ENCODE measurements around the gene TEX53. TPM values are rescaled to one million over a fixed set of nuclear protein-coding genes. Genes with fewer than 3 reads are reported as not detected.

The TEX53 gene
- total RNA-seq, 1 experiment from 2014 or later, result not detected

- DNase-seq (ENCODE audit: low spot score), result no peak
- ChIA-PET CTCF (interaction anchor here (1.2 to 1.8 kb wide), 2 partner anchors 9 to 217 kb away, joined by 4 to 6 read pairs; no protein-coding TSS in a partner anchor), POLR2A (no interaction called here)
- no peak for ATAC-seq
- Mint-ChIP-seq H3K27me3 (ENCODE audit: low read depth) (peaks cover 33% of the 10 kb centered on the region), H3K4me3 (no peak overlapping the region), H3K4me1 (0 out of 2 replicates have a peak, but pooled peaks cover 6% of the 10 kb centered on the region), H3K27ac (no peak overlapping the region), H3K36me3 (no peaks in the 10 kb centered on the region), H3K9me3 (no peaks in the 10 kb centered on the region)
- TF ChIP-seq HMGXB4 (CRISPR knock-in tag; IDR thresholded peaks at IDR 0.05) (no peak), SOX15 (CRISPR knock-in tag; IDR thresholded peaks at IDR 0.05) (no peak), GRHL2 (CRISPR knock-in tag; IDR thresholded peaks at IDR 0.05; ENCODE audit: insufficient replicate concordance, severe bottlenecking) (no peak), ATF1 (CRISPR knock-in tag; IDR thresholded peaks at IDR 0.05) (no peak), AFF4 (CRISPR knock-in tag; IDR thresholded peaks at IDR 0.05; ENCODE audit: borderline replicate concordance) (no peak), ZNF219 (CRISPR knock-in tag; IDR thresholded peaks at IDR 0.05; ENCODE audit: borderline replicate concordance) (no peak), ZNF263 (CRISPR knock-in tag; IDR thresholded peaks at IDR 0.05; ENCODE audit: low read depth) (no peak), JAZF1 (CRISPR knock-in tag; IDR thresholded peaks at IDR 0.05) (no peak), ZSCAN18 (CRISPR knock-in tag; IDR thresholded peaks at IDR 0.05) (no peak), CTCF (IDR thresholded peaks at IDR 0.05) (no peak), IRF2 (CRISPR knock-in tag; IDR thresholded peaks at IDR 0.05; ENCODE audit: borderline replicate concordance, low read depth) (no peak), GTF2I (CRISPR knock-in tag; conservative IDR thresholded peaks at IDR 0.05) (no peak), ZNF138 (CRISPR knock-in tag; conservative IDR thresholded peaks at IDR 0.05) (no peak), NR3C1 (CRISPR knock-in tag; conservative IDR thresholded peaks at IDR 0.05; ENCODE audit: low read depth) (no peak), TEAD4 (CRISPR knock-in tag; IDR thresholded peaks at IDR 0.05) (no peak), ZBTB43 (CRISPR knock-in tag; IDR thresholded peaks at IDR 0.05) (no peak), MYBL2 (CRISPR knock-in tag; IDR thresholded peaks at IDR 0.05) (no peak), HMGA2 (CRISPR knock-in tag; IDR thresholded peaks at IDR 0.05) (no peak), NFE2L1 (CRISPR knock-in tag; IDR thresholded peaks at IDR 0.05) (no peak), ZNF532 (CRISPR knock-in tag; IDR thresholded peaks at IDR 0.05; ENCODE audit: borderline replicate concordance) (no peak)
Observed at GRCh38 chr9:114690308-114690707, 32.7 kb upstream of the TEX53 start.

Measured in WTC11 (cell line).